H1 (cell line): ENCODE data around the gene BRPF1. TPM values are rescaled to one million over a fixed set of nuclear protein-coding genes. Genes with fewer than 3 reads are reported as not detected.

Experiments
- CTCF ChIA-PET: fragments of 300-600 bp; sonication (Branson Sonifier 250); formaldehyde crosslinking; loops from one replicate; lab custom pipeline; 2021; ENCODE audit not compliant: partially characterized antibody; lab: Charles Lee
- POLR2A ChIA-PET: fragments of 300-600 bp; sonication (Branson Sonifier 250); formaldehyde crosslinking; loops from one replicate; lab custom pipeline; 2021; ENCODE audit warnings: inconsistent platforms; ENCODE audit not compliant: partially characterized antibody; lab: Charles Lee
- DNase-seq, 2 experiments: peaks; one replicate each; pipeline versions ENCODE4 v3.0.0 to v3.0.0-alpha.2; 2010 to 2022; ENCODE audit warnings: low spot score in 2 of 2, low read depth in 1 of 2, mixed read lengths in 1 of 2
- FAIRE-seq: peaks from 2 replicates; lab custom pipeline; 2011; peaks lifted over from hg19 to GRCh38; lab: Jason Lieb, UNC
- H2AFZ ChIP-seq: 2 replicates; pipeline ENCODE4 v1.8.1; 2012; ENCODE audit warnings: low read length, inconsistent platforms
- H2AK5ac ChIP-seq: 2 replicates; pipeline ENCODE4 v1.6.1; 2013; ENCODE audit warnings: low read depth, low read length
- H2BK120ac ChIP-seq: replicated peaks from 2 replicates; pipeline ENCODE3; 2013; ENCODE audit warnings: low read depth, low read length, inconsistent platforms
- H2BK12ac ChIP-seq: 2 replicates; pipeline ENCODE4 v1.6.1; 2013; ENCODE audit warnings: low read depth, low read length
- H2BK15ac ChIP-seq: 2 replicates; pipeline ENCODE4 v1.6.1; 2013; ENCODE audit warnings: low read length
- H2BK20ac ChIP-seq: 2 replicates; pipeline ENCODE4 v1.6.1; 2013; ENCODE audit warnings: low read length
- H2BK5ac ChIP-seq: 2 replicates; pipeline ENCODE4 v1.6.1; 2013; ENCODE audit warnings: low read depth, low read length
- H3K14ac ChIP-seq: 2 replicates; pipeline ENCODE4 v1.6.1; 2013; ENCODE audit warnings: inconsistent platforms; ENCODE audit not compliant: insufficient read length
- H3K18ac ChIP-seq: 2 replicates; pipeline ENCODE4 v1.6.1; 2013; ENCODE audit warnings: low read length; ENCODE audit errors: extremely low read depth
- H3K23ac ChIP-seq: 2 replicates; pipeline ENCODE4 v1.6.1; 2013; ENCODE audit warnings: inconsistent platforms; ENCODE audit not compliant: insufficient read length
- H3K23me2 ChIP-seq: 2 replicates; pipeline ENCODE4 v1.6.1; 2013; ENCODE audit warnings: low read depth, low read length
- H3K27ac ChIP-seq: 2 replicates; pipeline ENCODE4 v1.6.1; 2011; ENCODE audit warnings: low read depth, low read length, inconsistent platforms
- H3K27me3 ChIP-seq, 4 experiments: replicated peaks in 1 of 4; 1 replicate in 1 of 4; 2 replicates in 3 of 4; pipeline versions ENCODE4 v1.6.1 to v1.8.1; 2011 to 2013; ENCODE audit warnings: low read length in 3 of 4, mild to moderate bottlenecking in 3 of 4, inconsistent platforms in 2 of 4, mixed read lengths in 2 of 4, moderate library complexity in 1 of 4; ENCODE audit not compliant: control insufficient read depth in 3 of 4, insufficient read depth in 3 of 4; ENCODE audit errors: extremely low read depth in 1 of 4
- H3K36me3 ChIP-seq, 4 experiments: 2 replicates each; pipeline versions ENCODE4 v1.6.1 to v1.8.1; 2011 to 2013; ENCODE audit warnings: mild to moderate bottlenecking in 4 of 4, low read length in 3 of 4, moderate library complexity in 2 of 4, control low read depth in 1 of 4, inconsistent platforms in 1 of 4; ENCODE audit not compliant: insufficient read depth in 4 of 4, control insufficient read depth in 2 of 4
- H3K4ac ChIP-seq: replicated peaks from 2 replicates; pipeline ENCODE3; 2013; ENCODE audit warnings: low read length, low read depth, mixed read lengths, inconsistent platforms; ENCODE audit not compliant: insufficient read length
- H3K4me1 ChIP-seq, 4 experiments: replicated peaks in 1 of 4; 1 replicate in 1 of 4; 2 replicates in 3 of 4; pipeline versions ENCODE4 v1.6.1 to v1.8.1; 2011 to 2013; ENCODE audit warnings: low read length in 3 of 4, inconsistent platforms in 2 of 4, mixed read lengths in 1 of 4; ENCODE audit not compliant: insufficient read depth in 4 of 4, control insufficient read depth in 3 of 4
- H3K4me2 ChIP-seq, 2 experiments: 2 replicates each; pipeline versions ENCODE4 v1.6.1 to v1.8.1; 2011 to 2013; ENCODE audit warnings: low read depth in 2 of 2, low read length in 2 of 2, control low read depth in 1 of 2, inconsistent platforms in 1 of 2, mild to moderate bottlenecking in 1 of 2; ENCODE audit not compliant: insufficient read depth in 1 of 2
- H3K4me3 ChIP-seq, 4 experiments: fragments of 200-600, 300-600 bp in 1 of 4; sonication (generic), shearing (Covaris generic), sonication (Bioruptor Twin) in 1 of 4; 2 replicates each; pipeline versions ENCODE4 v1.5.1 to v1.8.1; 2011 to 2016; ENCODE audit warnings: low read length in 4 of 4, low read depth in 3 of 4, control low read depth in 2 of 4, inconsistent platforms in 2 of 4, mild to moderate bottlenecking in 2 of 4, mixed read lengths in 1 of 4, moderate library complexity in 1 of 4; ENCODE audit not compliant: insufficient read depth in 2 of 4; ENCODE audit errors: extremely low read depth in 1 of 4
- H3K56ac ChIP-seq: replicated peaks from 2 replicates; pipeline ENCODE3; 2013; ENCODE audit warnings: low read depth, mild to moderate bottlenecking, mixed read lengths, low read length, inconsistent platforms; ENCODE audit not compliant: insufficient read length
- H3K79me1 ChIP-seq: 2 replicates; pipeline ENCODE4 v1.6.1; 2013; ENCODE audit warnings: low read depth, low read length, control low read depth
- H3K79me2 ChIP-seq, 2 experiments: 2 replicates each; pipeline versions ENCODE4 v1.6.1 to v1.8.1; 2012 to 2013; ENCODE audit warnings: low read length in 2 of 2, mild to moderate bottlenecking in 2 of 2, inconsistent platforms in 1 of 2; ENCODE audit not compliant: insufficient read depth in 2 of 2, control insufficient read depth in 1 of 2
- H3K9ac ChIP-seq, 4 experiments: replicated peaks in 1 of 4; 1 replicate in 1 of 4; 2 replicates in 3 of 4; pipeline versions ENCODE4 v1.6.1 to v1.8.1; 2011 to 2013; ENCODE audit warnings: low read depth in 3 of 4, low read length in 3 of 4, control low read depth in 2 of 4, mild to moderate bottlenecking in 2 of 4, moderate library complexity in 2 of 4, inconsistent platforms in 1 of 4; ENCODE audit errors: extremely low read depth in 1 of 4
- H3K9me3 ChIP-seq, 2 experiments: 2 replicates each; pipeline versions ENCODE4 v1.6.1 to v1.8.1; 2012 to 2013; ENCODE audit warnings: mild to moderate bottlenecking in 2 of 2, moderate library complexity in 2 of 2, control low read depth in 1 of 2, inconsistent platforms in 1 of 2, low read depth in 1 of 2, low read length in 1 of 2, mixed read lengths in 1 of 2; ENCODE audit not compliant: insufficient read depth in 2 of 2
- H4K20me1 ChIP-seq, 2 experiments: replicated peaks in 1 of 2; 2 replicates each; pipeline versions ENCODE3 to v1.8.1; 2011 to 2013; ENCODE audit warnings: inconsistent platforms in 2 of 2, low read length in 2 of 2, mild to moderate bottlenecking in 1 of 2; ENCODE audit not compliant: insufficient read depth in 2 of 2, control insufficient read depth in 1 of 2
- H4K5ac ChIP-seq: 2 replicates; pipeline ENCODE4 v1.6.1; 2013; ENCODE audit warnings: low read length, low read depth, mixed read lengths, inconsistent platforms; ENCODE audit not compliant: insufficient read length
- H4K8ac ChIP-seq: 2 replicates; pipeline ENCODE4 v1.8.0; 2013; ENCODE audit warnings: mild to moderate bottlenecking, moderate library complexity, low read length, inconsistent platforms; ENCODE audit not compliant: insufficient read depth; ENCODE audit errors: extremely low read depth
- H4K91ac ChIP-seq: replicated peaks from 2 replicates; pipeline ENCODE3; 2013; ENCODE audit warnings: low read length, mixed read lengths, inconsistent platforms; ENCODE audit not compliant: insufficient read length
- ATF3 ChIP-seq: IDR thresholded peaks from 2 replicates; pipeline ENCODE4 v1.6.1; 2011; ENCODE audit warnings: low read depth, mild to moderate bottlenecking, low read length; ENCODE audit not compliant: insufficient read depth
- CHD1 ChIP-seq: IDR thresholded peaks from 2 replicates; pipeline ENCODE4 v1.6.1; 2012; ENCODE audit warnings: low read depth, low read length, improper control_type of control experiment
- FOSL1 ChIP-seq: IDR thresholded peaks from 2 replicates; pipeline ENCODE4 v1.6.1; 2011; ENCODE audit warnings: mild to moderate bottlenecking, low read depth, low read length, moderate library complexity; ENCODE audit not compliant: insufficient read depth
- HDAC2 ChIP-seq, 2 experiments: fragments of 300-600 bp in 1 of 2; sonication (generic) in 1 of 2; IDR thresholded peaks; 2 replicates each; pipeline ENCODE4 v1.6.1; 2011 to 2012; ENCODE audit warnings: low read depth in 2 of 2, low read length in 2 of 2, mild to moderate bottlenecking in 2 of 2, moderate library complexity in 2 of 2, borderline replicate concordance in 1 of 2, inconsistent platforms in 1 of 2
- KDM1A ChIP-seq: fragments of 200-600, 300-600 bp; sonication (generic); IDR thresholded peaks from 2 replicates; pipeline ENCODE4 v1.7.1; 2016; ENCODE audit warnings: mild to moderate bottlenecking, low read length, borderline replicate concordance
- MAFK ChIP-seq: IDR thresholded peaks from 2 replicates; pipeline ENCODE4 v1.6.1; 2012; ENCODE audit warnings: low read depth, mild to moderate bottlenecking, improper control_type of control experiment, low read length
- POU5F1 ChIP-seq: IDR thresholded peaks from 2 replicates; pipeline ENCODE4 v1.6.1; 2011; ENCODE audit warnings: low read depth, mild to moderate bottlenecking, low read length, moderate library complexity
- RAD21 ChIP-seq, 2 experiments: IDR thresholded peaks in 1 of 2; conservative IDR thresholded peaks in 1 of 2; 2 replicates each; pipeline ENCODE4 v1.6.1; 2011; ENCODE audit warnings: low read depth in 2 of 2, low read length in 2 of 2, improper control_type of control experiment in 1 of 2, inconsistent platforms in 1 of 2, mild to moderate bottlenecking in 1 of 2, moderate library complexity in 1 of 2
- WGBS, 2 experiments: shearing (Covaris generic) in 1 of 2; methylation state at CpG; one replicate each; pipeline versions ENCODE4 v1.1.6 to v1.1.7; 2013 to 2015; ENCODE audit warnings: low lambda C conversion rate in 2 of 2, mixed read lengths in 2 of 2, inconsistent platforms in 1 of 2, low coverage in 1 of 2, missing lambda C conversion rate in 1 of 2; ENCODE audit not compliant: insufficient replicate concordance in 2 of 2, insufficient coverage in 1 of 2, insufficient read length in 1 of 2; ENCODE audit errors: extremely low coverage in 1 of 2, missing lambda C conversion rate in 1 of 2; 5-methylcytosine and 5-hydroxymethylcytosine counted together
- polyA plus RNA-seq, 7 experiments: library from polyadenylated mRNA; depleted of rRNA in 3 of 7; stranded (reverse) in 5 of 7; unstranded in 2 of 7; fragments of >200 nt in 5 of 7; fragments of 200-250 nt in 2 of 7; gene quantifications; 1 replicate in 5 of 7; 2 replicates in 1 of 7; 4 replicates in 1 of 7; pipeline versions ENCODE4 v1.2.1 to v1.2.3, GENCODE V29; 2011 to 2013; ENCODE audit warnings: missing spikeins in 2 of 7, mixed read lengths in 2 of 7
- total RNA-seq: library from RNA; stranded (reverse); fragmentation: NEBNext Ultra II Directional; extraction: Animal tissue kit (Norgen Biotek cat#: 25700); gene quantifications from 2 replicates; pipeline ENCODE4 v1.2.1, GENCODE V29; 2021

Gene BRPF1
- total and polyA plus RNA-seq, 2 of the 8 experiments (the other 6 are each of a cell fraction or from before 2014, with no cell fraction given): 11.3 to 21.7 TPM

GRCh38 chr3:9779721-9780457 is 48.4 kb downstream of the BRPF1 start:
- FAIRE-seq: no peak
- Histone ChIP-seq H3K14ac (no peak overlapping the region), H3K79me2 (no peaks in the 10 kb centered on the region), H2BK5ac (no peak overlapping the region), H4K91ac (no peak overlapping the region), H3K23me2 (no peaks in the 10 kb centered on the region; the same call in 1 of the 2 replicates), H4K8ac (no peak overlapping the region), H2BK15ac (no peak overlapping the region), H3K79me1 (no peaks in the 10 kb centered on the region), H3K9ac (no peak overlapping the region), H3K27me3 (peaks cover 0 to 3% (median 0%) of the 10 kb centered on the region in 4 experiments; a peak in 1 of 7 replicates), H2AK5ac (no peak overlapping the region), H3K4me1 (no peaks in the 10 kb centered on the region), H3K4me3 (no peak overlapping the region), H3K23ac (no peak overlapping the region), H4K5ac (no peak overlapping the region), H3K4ac (no peak overlapping the region), H2BK12ac (no peak overlapping the region), H4K20me1 (no peaks in the 10 kb centered on the region), H2BK20ac (no peak overlapping the region), H3K18ac (no peak overlapping the region), H3K9me3 (no peaks in the 10 kb centered on the region), H3K36me3 (peaks cover 2 to 26% (median 17%) of the 10 kb centered on the region in 4 experiments), H3K4me2 (no peak overlapping the region), H2BK120ac (no peak overlapping the region), H2AFZ (no peak overlapping the region), H3K27ac (no peak overlapping the region), H3K56ac (no peak overlapping the region)
- WGBS, 2 experiments: 81% methylated on average over 5 of the region's 8 CpGs; no CpG with 5 or more reads in 1 of the 2 experiments
- ChIA-PET POLR2A (interaction anchor here (0.6 to 2.3 kb wide), 6 partner anchors 8 to 511 kb away, joined by 3 to 7 read pairs (median 4); no protein-coding TSS in a partner anchor), CTCF (interaction anchor here (0.6 to 3.9 kb wide), 3 partner anchors 11 to 791 kb away, joined by 3 to 11 read pairs (median 4); no protein-coding TSS in a partner anchor)
- DNase-seq: no peak
- no peak for TF ChIP-seq MAFK
- TF ChIP-seq HDAC2 (IDR thresholded peaks at IDR 0.05; ENCODE audit: borderline replicate concordance in 1 of 2, low read depth in 2 of 2, low read length in 2 of 2): no peak
- TF ChIP-seq KDM1A: no peak
- no peak for TF ChIP-seq FOSL1
- no peak for TF ChIP-seq CHD1
- no peak for TF ChIP-seq RAD21 (IDR thresholded peaks at IDR 0.05 in 1 of 2, conservative IDR thresholded peaks at IDR 0.05 in 1 of 2; ENCODE audit: low read depth in 2 of 2, low read length in 2 of 2)
- no peak for TF ChIP-seq ATF3
- no peak for TF ChIP-seq POU5F1
